HG02973 (cell line): ENCODE measurements around the gene TRAPPC2L.

Experiments
- ATAC-seq: cut with Tn5 transposase; IDR thresholded peaks from one replicate; pipeline ENCODE4 v1.9.1; 2021; ENCODE audit warnings: moderate library complexity; ENCODE audit not compliant: unreplicated experiment

TRAPPC2L gene, protein sequence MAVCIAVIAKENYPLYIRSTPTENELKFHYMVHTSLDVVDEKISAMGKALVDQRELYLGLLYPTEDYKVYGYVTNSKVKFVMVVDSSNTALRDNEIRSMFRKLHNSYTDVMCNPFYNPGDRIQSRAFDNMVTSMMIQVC

DNA sequence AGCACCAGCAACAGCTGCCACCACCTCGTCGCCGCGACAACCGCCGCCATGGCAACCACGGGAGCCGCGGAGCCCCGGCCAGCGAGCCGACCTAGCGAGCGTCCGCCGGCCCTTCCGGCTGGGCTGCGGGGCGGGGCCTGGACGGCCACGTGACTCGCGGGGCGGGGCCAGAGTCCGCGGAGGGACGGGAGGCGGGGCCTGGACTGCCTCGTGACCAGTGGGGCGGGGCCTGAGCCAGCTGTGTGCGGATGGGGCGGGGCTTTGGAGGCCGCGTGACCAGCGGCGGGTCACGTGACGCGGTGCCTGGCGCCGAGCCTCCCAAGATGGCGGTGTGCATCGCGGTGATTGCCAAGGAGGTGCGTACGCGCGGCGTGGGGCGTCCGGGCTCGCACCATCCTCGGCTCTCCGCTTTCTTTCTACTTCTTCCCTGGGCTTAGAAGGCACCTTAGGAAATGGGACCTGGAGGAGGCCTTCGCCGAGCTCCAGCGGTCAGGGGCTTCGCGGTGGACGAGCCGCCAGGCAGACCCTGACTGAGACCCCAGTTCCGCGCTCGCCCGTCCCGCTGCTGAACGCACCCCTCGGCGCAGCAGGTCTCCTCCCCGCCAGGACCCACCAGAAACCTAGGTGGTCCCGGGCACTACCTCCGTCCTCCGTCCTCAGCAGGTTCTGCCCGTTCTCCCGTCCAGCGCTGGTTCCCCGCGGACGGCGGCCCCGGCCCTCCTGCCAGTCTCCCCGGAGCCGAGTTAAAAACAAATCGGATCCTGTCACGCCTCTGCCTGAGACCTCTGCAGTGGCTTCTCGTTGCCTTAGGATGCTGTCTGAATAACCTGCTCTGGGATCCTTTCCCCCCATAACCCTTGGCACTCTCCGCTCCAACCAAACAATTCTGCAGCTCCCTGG lies at the start of gene TRAPPC2L, which contains the start of gene GALNS:
TSS of gene TRAPPC2L (plus strand) at position 300 of the 900 bp plus-strand sequence. CDS start at position 324, 24 bp downstream.
TSS of gene GALNS (minus strand) at position 120 of the 900 bp plus-strand sequence. CDS start at position 50, 70 bp downstream.
- peak; percentile 65 for ATAC-seq

DNA sequence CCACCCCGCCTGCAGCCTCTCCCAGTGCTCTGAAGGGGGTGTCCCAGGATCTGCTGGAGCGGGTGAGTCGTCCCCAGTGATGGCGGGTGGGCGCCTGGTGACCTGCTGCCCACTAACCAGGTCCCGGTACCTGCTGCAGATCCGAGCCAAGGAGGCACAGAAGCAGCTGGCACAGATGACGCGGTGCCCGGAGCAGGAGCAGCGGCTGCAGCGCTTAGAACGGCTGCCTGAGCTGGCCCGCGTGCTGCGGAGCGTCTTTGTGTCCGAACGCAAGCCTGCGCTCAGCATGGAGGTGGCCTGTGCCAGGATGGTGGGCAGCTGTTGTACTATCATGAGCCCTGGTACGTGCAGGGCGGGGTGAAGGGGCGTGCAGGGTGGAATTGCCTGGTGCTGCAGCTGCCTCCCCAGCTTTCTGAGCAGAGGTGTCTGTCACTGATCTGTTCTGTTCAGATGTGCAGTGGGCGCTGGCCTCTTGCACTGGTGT lies 49.7 kb upstream of the TRAPPC2L start:
- ATAC-seq: no peak

DNA sequence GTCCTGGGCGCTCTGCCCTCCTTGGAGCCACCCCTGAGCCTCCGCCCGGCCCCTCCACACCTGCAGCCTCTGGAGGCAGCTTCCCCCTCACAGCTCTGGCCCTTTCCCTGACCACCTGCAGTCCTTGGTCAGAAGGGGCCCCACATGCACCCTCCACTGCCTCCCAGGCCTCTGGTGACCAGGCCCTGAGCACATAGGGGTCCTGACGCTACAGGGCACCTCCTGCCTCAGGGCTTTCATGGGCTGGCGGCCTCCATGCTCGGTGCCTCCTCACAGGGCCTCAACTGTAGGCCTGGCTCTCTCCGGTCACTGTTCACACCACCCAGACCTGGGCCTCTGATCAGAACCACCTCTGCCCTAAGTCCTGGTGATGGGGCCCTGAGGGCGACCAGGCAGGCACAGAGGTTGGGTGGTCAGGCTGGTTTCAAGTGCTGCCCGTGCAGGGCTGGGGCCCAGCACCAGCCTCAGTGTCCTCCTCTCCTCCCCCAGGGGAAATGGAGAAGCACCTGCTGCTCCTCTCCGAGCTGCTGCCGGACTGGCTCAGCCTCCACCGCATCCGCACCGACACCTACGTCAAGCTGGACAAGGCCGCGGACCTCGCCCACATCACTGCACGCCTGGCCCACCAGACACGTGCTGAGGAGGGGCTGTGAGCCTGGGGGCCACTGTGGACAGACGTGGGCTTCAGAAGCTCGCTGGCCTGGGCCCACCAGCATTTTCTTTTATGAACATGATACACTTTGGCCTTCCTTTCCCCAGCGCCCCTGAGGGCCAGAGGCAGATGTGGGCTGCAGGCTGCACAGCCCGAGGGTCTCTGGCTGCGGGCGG lies 49.1 kb upstream of the TRAPPC2L start:
- no peak for ATAC-seq

DNA sequence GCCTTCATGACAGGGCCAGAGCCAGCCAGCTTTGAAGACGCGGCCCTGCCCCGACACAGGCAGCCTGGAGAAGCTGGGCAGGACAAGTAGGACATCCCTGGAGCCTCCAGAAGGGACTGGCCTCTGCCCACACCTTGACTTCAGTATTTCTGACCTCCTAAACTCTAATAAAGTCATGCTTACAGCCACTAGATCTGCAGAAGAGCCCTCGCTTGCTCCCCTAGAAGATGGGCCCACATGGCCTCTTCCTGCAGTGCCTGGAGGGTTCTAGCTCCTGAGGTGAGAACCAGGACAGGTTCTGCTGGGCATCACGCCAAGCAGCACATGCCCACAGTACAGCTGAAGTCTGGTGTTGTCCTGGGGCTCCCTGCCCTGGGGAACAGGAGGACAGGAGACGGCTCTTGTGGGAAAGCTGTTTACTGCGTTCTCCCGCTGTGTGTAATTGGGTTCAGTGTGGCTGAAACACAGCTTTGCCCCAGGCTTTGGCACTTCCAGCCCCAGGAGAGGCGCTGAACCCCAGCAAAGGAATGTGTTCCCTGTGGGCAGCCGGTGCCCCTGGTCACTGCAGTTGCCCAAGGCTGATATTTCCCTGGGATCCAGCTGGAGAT lies 47.8 kb upstream of the TRAPPC2L start:
- no peak for ATAC-seq

DNA sequence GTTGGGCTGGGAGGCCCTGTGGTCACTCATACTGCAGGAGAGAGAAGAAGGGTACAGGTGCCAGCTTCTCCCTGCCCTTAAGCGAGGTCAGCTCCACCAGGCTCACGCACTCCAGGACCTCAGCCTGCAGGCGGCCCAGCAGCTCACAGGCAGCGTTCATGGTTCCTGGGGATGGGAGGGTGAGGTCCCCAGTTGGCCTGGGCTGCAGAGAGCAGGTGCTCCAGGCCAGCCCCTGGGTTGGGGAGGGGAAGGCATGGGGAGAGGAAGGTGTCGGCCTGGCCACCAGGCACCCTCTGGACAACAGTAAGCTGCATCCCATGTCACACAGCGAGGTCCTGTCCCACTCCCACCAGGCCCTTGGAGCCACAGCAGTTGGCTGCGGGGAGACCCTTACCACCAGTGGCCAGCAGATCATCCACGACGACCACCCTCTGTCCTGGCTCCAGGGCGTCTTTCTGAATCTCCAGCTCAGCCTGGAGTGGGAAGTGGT lies 47.2 kb upstream of the TRAPPC2L start:
- ATAC-seq: no peak

DNA sequence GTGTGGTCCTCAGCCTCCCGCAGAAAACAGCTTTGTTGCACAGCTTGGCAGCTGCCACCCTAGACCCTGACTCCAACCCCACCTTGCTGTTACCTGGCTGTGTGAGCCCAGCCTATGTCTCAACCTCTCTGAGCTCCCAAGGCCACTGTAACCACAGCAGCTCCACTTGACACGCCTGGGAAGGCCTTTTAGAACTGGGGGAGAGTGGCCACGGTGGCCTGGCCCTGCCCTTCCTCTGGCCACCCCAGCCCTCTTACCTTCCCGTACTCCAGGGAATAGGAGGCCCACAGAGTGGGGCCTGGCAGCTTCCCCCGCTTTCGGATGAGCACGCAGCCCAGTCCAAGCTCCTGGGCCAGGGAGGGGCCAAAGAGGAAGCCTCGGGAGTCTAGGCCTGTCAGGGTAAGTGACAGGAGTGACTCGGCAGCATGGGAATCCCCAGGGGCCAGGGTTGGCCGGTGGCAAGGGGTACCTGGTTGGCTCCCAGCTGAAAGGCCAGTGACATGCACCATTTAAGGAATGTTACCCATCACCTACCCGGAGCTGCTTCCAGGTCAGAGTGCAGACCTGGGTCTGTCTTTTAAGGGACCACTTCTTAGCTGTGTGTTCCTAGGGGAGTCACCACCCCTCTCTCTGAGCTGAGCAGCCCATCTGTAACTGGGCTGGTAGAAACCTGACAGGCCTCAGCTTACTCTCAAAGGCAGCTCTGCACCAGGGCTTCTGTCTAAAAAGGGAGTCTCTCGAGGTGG lies 46.6 kb upstream of the TRAPPC2L start:
- no peak for ATAC-seq

DNA sequence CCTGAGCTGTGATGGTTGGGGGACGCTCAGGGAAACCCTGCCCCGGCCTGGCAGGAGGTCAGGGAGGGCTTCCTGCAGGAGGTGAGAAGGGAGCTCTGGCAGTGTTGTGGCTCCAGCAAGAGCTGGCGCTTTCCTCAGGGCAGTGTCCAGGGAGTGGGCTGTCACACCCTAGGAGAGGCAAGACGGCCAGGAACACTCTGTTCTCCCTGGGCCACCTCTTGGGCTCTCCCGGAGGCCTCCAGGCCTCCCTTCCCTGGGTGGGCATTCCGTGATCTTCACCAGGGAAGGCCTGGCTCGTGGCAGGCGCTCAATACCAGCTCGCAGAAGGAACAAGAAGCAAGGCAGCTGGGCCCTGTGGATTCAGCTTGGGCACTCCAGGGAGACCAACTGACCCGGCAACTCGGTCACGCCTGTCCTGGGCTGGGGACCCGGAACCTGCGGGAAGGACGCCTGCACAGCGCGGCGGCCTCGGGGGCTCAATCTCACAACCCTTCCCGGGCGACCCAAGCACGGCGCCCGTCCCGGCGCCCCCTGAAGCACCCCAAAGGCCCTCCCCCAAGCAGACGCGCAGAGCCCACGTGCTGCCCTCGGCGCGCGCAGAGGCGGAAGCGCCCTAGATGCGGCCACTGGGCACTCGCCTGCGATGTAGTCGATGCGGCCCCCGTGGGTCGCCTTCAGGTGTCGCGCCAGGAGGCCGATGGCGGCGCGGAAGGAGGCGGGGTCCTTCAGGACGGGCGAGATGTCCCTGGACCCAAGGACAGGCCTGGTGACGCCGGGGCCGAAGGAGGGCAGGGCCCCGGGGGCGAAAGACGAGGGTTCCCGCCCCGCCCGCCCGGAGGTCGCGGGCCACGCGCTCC lies 45.8 kb upstream of the TRAPPC2L start:
- peak; percentile 39 for ATAC-seq

DNA sequence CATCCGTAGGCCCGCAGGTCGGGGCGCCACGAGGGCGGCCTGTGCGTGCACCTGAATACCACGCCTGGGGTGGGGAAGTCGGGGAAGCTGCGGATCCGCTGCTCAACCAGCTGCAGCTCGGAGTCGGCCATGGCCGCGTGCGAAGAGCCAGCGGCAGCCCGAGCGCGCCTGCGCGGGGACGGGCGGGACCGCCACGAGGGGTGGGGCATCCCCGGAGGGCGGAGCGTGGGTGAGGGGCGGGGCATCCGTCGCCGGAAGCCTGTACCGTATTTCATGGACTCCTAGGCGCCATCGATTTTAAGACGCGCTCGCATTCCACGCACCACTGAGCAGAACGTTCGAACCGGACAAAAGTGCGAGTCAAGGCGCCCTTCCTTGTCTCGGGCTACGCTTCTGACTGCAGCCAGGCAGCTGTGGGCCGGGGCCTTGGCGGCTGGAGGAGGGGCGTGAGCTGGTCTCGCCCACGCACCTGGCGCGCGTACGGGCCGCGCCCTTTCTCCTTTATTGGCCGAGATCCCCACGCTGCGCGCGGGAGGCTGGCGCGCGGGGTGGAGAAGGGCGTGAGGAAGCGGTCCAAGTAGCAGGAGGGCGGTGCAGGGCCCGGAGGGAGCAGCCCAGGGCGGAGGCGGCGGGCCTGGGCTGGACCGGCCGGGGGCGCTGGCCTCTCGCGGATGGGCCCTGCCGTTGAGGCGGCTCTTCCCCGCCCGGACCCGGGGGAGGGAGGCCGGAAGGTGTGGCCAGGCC lies 45.0 kb upstream of the TRAPPC2L start, which contains the start of gene APRT:
TSS of gene APRT (minus strand) at position 160 of the 744 bp plus-strand sequence. CDS start at position 131, 29 bp downstream.
- peak; percentile 60 for ATAC-seq

DNA sequence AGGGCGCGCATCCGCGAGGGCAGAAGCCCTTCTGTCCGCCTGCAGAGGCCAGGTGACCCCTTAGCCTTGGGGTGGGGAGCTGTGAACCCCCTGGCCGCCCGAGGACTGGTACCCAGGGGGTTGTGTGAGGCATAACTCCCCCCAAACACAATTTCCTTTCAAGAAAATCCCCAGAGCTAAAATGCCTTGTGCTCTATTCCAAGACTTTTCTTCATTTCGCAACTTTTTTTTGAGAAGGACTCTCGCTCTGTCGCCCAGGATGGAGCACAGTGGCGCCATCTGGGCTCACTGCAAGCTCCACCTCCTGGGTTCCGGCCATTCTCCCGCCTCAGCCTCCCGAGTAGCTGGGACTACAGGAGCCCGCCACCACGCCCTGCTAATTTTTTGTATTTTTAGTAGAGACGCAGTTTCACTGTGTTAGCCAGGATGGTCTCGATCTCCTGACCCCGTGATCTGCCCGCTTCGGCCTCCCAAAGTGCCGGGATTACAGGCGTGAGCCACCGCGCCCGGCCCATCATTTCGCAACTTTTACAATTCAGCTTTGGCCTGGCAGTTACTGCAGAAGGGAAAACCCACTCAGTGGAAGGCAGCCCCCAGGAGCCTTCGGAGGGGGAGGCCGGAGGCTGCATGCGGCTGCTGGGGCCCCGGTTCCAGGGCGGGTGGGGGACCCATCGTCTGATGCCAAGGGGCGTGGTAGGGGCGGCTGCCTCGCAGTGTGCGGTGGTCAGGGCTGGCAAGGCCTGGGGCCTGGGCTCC lies 44.2 kb upstream of the TRAPPC2L start:
- ATAC-seq: no peak

DNA sequence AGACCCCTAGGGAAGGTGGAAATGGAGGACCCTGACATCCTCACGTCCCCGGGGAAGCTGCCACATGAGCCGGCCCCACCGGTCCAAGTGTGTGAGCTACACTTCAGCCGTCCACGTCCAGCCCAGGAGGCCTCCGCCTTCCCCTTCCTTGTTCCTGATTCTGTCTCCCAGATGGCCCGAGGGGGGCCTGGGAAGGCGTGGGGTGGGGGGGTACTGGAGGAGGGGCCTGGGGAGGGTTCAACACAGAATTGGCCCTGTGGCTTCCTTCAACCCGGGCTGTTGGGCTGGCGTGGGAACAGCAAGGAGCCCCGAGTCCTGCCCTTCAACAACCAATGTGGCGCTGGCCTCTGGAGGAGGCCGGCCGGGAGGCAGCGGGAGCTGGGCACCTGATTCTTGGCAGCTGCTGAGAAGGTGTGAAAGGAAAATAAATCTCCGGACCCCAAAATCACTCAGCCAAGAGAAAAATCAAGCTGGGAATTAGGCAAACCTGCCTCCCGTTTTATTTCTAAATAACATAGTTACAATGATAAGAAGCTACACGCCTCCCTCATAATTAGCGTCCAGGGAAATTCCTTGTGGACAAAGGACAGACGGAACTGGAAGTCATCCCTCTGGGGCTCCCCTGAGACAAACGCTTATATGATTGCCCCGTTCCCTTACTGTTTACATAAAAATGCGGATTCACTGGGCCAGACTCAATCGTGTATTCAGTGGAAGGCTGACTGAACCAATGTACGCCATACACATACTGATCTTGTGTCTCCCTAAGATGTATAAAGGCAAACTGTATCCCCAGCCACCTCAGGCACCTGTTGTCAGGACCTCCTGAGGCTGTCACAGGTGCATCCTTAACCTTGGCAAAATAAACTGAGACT lies 43.4 kb upstream of the TRAPPC2L start:
- no peak for ATAC-seq

DNA sequence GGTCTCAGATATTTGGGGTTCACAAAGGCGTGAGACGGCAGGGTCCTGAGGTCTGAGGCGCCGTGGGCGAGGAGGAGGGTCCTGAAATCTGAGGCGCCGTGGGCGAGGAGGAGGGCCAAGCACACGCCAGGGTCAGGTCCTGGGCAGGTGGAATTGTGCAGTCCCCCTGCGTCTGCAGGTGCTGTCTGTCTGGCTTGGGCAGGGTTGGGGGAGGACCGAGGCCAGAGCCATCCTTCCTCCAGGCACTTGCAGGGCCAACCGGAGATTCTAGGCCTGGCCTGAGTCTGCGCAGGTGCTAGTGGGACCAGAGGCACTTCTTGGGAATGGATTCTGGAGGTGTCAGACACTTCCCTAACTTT lies 42.8 kb upstream of the TRAPPC2L start:
- ATAC-seq: no peak

DNA sequence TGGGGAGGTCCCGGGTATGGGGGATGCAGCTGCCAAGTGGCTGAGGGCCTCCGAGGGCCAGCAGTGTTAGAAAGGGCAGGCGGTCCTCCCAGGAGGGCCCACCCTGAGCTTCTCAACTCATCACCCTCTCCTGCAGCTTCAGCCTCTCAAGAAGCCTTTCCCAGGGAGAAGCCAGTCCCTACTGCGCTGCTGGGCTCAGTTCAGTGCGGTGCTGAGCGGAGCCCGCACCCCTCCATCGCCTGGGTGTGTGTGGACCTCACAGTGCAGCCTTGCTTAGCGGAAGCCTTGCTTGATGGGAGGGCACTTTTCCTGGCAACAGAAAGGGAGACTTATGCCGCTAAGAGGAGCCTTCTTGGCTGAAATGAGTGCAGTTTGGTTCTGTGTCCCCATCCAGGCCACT lies 41.7 kb upstream of the TRAPPC2L start:
- no peak for ATAC-seq

DNA sequence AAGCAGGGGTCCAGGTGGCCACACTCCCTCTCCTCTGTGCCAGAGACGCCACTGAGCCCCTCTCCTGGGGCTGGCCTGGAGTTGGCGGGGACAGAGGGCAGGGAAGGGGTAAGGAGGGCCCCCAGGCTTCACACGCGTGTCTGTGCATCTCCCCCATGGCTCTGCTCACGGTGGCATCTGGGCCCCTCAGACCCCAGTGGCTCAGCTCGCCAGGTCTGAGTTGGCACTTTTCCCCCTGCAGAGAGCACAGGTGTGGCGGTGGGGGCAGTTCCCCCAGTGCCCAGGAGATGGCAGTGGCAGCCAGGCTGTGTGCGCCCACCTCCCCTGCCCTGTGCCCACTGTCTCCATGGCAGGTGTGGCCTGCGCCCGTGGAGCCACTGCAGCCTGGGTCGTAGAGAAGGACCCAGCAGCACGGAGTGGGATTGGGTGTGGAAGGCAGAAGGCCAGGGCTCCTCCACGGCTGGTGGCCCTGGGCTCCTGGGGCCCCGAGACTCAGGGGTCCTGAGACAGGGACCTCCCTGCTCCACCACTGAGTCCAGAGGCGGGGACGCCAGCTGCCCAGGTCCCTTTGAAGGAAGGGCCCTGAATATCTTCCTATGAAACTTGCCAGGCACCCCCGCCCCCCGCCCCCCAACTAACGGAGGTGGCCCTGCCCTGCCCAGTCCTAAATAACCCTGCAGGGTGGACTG lies 40.9 kb upstream of the TRAPPC2L start:
- no peak for ATAC-seq

DNA sequence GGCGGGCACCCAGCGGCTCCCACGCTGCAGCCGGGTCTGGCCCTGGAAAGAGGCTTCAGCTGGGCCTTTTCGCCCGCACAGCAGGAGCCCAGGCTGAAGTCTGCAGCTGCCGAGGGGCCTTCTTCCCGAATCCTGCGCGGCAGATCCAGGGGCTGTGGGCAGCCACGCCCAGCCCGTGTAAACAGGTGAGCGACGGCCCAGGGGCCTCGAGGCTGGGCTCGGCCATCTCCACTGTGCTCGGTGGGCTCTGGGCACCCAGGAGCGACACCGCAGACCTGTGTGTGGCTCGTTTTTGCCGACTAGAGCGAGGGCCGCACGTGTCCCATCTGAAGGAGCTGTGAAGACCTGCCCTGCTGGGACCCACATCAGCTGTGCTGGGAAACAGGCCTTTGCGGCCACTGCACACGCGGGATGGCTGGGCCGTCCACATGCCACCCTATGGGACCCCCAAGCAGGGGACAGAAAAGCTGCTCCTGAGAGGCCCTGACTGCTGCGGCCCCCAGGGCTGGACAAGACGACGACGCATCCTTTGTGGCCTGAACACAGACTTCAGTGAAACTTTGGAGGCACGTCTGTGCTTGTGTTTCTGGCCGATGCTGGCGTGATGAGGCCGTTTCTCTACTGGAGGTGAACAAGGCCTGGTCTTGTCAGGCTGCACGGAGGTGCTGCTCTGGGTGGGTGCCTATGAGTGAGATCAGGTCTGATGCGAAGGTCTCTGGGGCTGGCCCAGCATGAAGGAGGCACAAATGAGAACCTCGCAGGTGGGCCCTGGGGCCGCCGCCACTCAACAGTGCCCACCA lies 40.0 kb upstream of the TRAPPC2L start:
- no peak for ATAC-seq
